ENCODE measurements around the gene FKBP1C.

The FKBP1C gene

DNA sequence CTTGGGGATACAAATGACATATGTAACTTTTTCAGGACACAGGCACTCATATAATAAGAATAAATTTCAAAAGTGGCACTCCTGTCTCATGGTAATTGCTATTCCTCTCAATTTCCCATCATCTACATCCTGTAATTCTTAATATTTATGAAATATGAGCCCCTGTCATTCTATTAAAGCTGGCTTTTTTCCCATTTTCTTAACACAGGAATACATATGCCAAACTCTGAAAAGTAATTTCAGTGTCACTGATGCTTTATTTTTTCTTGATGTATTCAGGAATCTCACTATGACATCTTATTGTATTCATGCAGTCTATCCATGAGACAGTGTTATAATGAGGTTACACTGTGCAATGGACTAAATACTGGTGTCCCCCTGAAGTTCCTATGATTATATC, 24.3 kb upstream of the FKBP1C start:
- Histone ChIP-seq H3K27me3 (ENCODE audit: insufficient read depth, poor library complexity, severe bottlenecking) (no peaks in the 10 kb centered on the region), H3K4me3 (replicated peaks; ENCODE audit: insufficient read depth, low read length) (no peak overlapping the region), H3K27ac (replicated peaks) (no peak overlapping the region)
- no peak for TF ChIP-seq CTCF (IDR thresholded peaks at IDR 0.05; ENCODE audit: insufficient read depth, low read length)
- DNase-seq (ENCODE audit: low read depth in 1 of 2, low spot score in 1 of 2) = no peak

GRCh38 chr6:63188828-63189227, 22.4 kb upstream of the FKBP1C start:
- Histone ChIP-seq H3K27ac (replicated peaks) (no peak overlapping the region), H3K27me3 (ENCODE audit: insufficient read depth, poor library complexity, severe bottlenecking) (no peaks in the 10 kb centered on the region), H3K4me3 (replicated peaks; ENCODE audit: insufficient read depth, low read length) (no peak overlapping the region)
- TF ChIP-seq, protein P1, sequence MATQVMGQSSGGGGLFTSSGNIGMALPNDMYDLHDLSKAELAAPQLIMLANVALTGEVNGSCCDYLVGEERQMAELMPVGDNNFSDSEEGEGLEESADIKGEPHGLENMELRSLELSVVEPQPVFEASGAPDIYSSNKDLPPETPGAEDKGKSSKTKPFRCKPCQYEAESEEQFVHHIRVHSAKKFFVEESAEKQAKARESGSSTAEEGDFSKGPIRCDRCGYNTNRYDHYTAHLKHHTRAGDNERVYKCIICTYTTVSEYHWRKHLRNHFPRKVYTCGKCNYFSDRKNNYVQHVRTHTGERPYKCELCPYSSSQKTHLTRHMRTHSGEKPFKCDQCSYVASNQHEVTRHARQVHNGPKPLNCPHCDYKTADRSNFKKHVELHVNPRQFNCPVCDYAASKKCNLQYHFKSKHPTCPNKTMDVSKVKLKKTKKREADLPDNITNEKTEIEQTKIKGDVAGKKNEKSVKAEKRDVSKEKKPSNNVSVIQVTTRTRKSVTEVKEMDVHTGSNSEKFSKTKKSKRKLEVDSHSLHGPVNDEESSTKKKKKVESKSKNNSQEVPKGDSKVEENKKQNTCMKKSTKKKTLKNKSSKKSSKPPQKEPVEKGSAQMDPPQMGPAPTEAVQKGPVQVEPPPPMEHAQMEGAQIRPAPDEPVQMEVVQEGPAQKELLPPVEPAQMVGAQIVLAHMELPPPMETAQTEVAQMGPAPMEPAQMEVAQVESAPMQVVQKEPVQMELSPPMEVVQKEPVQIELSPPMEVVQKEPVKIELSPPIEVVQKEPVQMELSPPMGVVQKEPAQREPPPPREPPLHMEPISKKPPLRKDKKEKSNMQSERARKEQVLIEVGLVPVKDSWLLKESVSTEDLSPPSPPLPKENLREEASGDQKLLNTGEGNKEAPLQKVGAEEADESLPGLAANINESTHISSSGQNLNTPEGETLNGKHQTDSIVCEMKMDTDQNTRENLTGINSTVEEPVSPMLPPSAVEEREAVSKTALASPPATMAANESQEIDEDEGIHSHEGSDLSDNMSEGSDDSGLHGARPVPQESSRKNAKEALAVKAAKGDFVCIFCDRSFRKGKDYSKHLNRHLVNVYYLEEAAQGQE (IDR thresholded peaks at IDR 0.05; ENCODE audit: insufficient replicate concordance, low read depth) = no peak
- TF ChIP-seq CTCF (IDR thresholded peaks at IDR 0.05; ENCODE audit: insufficient read depth, low read length) (no peak), POLR2AphosphoS5 (IDR thresholded peaks at IDR 0.05; ENCODE audit: low read depth) (no peak), GABPA (IDR thresholded peaks at IDR 0.05; ENCODE audit: low read depth) (no peak), SPI1 (IDR thresholded peaks at IDR 0.05; ENCODE audit: borderline replicate concordance, low read depth) (peak; percentile 95)
- DNase-seq (ENCODE audit: low read depth in 1 of 2, low spot score in 1 of 2) = no peak

DNA sequence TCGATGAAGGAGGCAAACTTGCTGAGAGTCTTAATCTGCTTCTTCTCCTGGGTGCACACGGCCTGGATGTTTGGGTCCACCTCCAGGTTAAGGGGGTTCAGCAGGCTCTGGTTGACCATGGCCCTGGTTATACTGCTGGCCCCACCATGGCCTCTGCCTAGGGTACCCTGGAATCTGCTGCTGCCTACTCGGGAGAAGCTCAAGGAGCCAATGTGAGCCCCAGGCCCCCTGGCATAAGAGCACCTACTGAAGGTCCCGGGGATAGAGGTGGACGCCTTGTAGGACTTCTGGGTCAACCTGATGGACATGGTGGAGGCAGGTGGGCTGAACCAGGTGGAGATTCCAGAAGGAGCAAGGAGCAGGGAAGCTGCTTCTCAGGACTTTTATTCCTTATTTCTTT, 17.9 kb upstream of the FKBP1C start:
- no peak for DNase-seq (ENCODE audit: low read depth in 1 of 2, low spot score in 1 of 2)
- TF ChIP-seq CTCF (IDR thresholded peaks at IDR 0.05; ENCODE audit: insufficient read depth, low read length) (no peak), SPI1 (IDR thresholded peaks at IDR 0.05; ENCODE audit: borderline replicate concordance, low read depth) (no peak), POLR2AphosphoS5 (IDR thresholded peaks at IDR 0.05; ENCODE audit: low read depth) (no peak), GABPA (IDR thresholded peaks at IDR 0.05; ENCODE audit: low read depth) (no peak)
- TF ChIP-seq, protein P1 (IDR thresholded peaks at IDR 0.05; ENCODE audit: insufficient replicate concordance, low read depth) = no peak
- Histone ChIP-seq H3K27ac (replicated peaks) (no peak overlapping the region), H3K4me3 (replicated peaks; ENCODE audit: insufficient read depth, low read length) (no peak overlapping the region), H3K27me3 (ENCODE audit: insufficient read depth, poor library complexity, severe bottlenecking) (no peaks in the 10 kb centered on the region)

GRCh38 chr6:63197741-63198140, 13.5 kb upstream of the FKBP1C start:
- Histone ChIP-seq H3K27me3 (ENCODE audit: insufficient read depth, poor library complexity, severe bottlenecking) (no peaks in the 10 kb centered on the region), H3K27ac (replicated peaks) (no peak overlapping the region), H3K4me3 (replicated peaks; ENCODE audit: insufficient read depth, low read length) (no peak overlapping the region)
- no peak for DNase-seq (ENCODE audit: low read depth in 1 of 2, low spot score in 1 of 2)
- TF ChIP-seq CTCF (IDR thresholded peaks at IDR 0.05; ENCODE audit: insufficient read depth, low read length) (no peak), GABPA (IDR thresholded peaks at IDR 0.05; ENCODE audit: low read depth) (no peak), SPI1 (IDR thresholded peaks at IDR 0.05; ENCODE audit: borderline replicate concordance, low read depth) (no peak), POLR2AphosphoS5 (IDR thresholded peaks at IDR 0.05; ENCODE audit: low read depth) (no peak)
- TF ChIP-seq, protein P1 (IDR thresholded peaks at IDR 0.05; ENCODE audit: insufficient replicate concordance, low read depth) = no peak
